OCI-LY7 (cell line): Measurements from ENCODE around the gene UPB1. TPM values are rescaled to one million over a fixed set of nuclear protein-coding genes. Genes with fewer than 3 reads are reported as not detected.

ENCODE experiments used
- BruUV-seq: library from RNA; stranded (reverse); fragments of 400-500 nt; replicated peaks from 2 replicates; lab custom pipeline; 2021; lab: Mats Ljungman, UMichigan
- CTCF ChIA-PET: fragments of 300-600 bp; sonication (Branson Sonifier 250); formaldehyde crosslinking; loops from one replicate; lab custom pipeline; 2022; ENCODE audit warnings: antibody characterized with exemption; ENCODE audit not compliant: unreplicated experiment; lab: Charles Lee
- POLR2A ChIA-PET: fragments of 300-600 bp; sonication (Branson Sonifier 250); formaldehyde crosslinking; loops from one replicate; lab custom pipeline; 2022; ENCODE audit warnings: antibody characterized with exemption; lab: Charles Lee
- DNase-seq: peaks from one replicate; pipeline ENCODE4 v3.0.0-alpha.2; 2015; ENCODE audit warnings: low spot score
- H2AFZ ChIP-seq: fragments of 200-600 bp; sonication (generic), shearing (Covaris generic); 2 replicates; pipeline ENCODE4 v1.6.1; 2014; ENCODE audit warnings: mild to moderate bottlenecking, antibody characterized with exemption, low read length, moderate library complexity
- H3K27ac ChIP-seq: fragments of 200-600 bp; sonication (generic); 2 replicates; pipeline ENCODE4 v1.5.1; 2014; ENCODE audit warnings: mixed run types, low read depth, mild to moderate bottlenecking, moderate library complexity, low read length, inconsistent platforms; ENCODE audit not compliant: poor library complexity, severe bottlenecking
- H3K36me3 ChIP-seq: fragments of 200-600 bp; sonication (generic); 2 replicates; pipeline ENCODE4 v1.6.1; 2014; ENCODE audit warnings: mild to moderate bottlenecking, antibody characterized with exemption, low read length, moderate library complexity, mixed read lengths; ENCODE audit not compliant: insufficient read depth
- H3K4me1 ChIP-seq: fragments of 200-600 bp; sonication (generic); 2 replicates; pipeline ENCODE4 v1.5.1; 2014; ENCODE audit warnings: mild to moderate bottlenecking, low read length; ENCODE audit not compliant: insufficient read depth, poor library complexity, severe bottlenecking
- H3K4me2 ChIP-seq: fragments of 200-600 bp; sonication (generic); 2 replicates; pipeline ENCODE4 v1.6.1; 2014; ENCODE audit warnings: mild to moderate bottlenecking, low read length
- H3K4me3 ChIP-seq: fragments of 200-600 bp; sonication (generic); 2 replicates; pipeline ENCODE4 v1.5.1; 2014; ENCODE audit warnings: mild to moderate bottlenecking, low read depth, low read length; ENCODE audit not compliant: poor library complexity, severe bottlenecking
- H3K79me2 ChIP-seq: fragments of 200-600 bp; sonication (generic); 2 replicates; pipeline ENCODE4 v1.6.1; 2016; ENCODE audit warnings: low read depth, mild to moderate bottlenecking, low read length, moderate library complexity, mixed read lengths; ENCODE audit not compliant: insufficient read depth
- H3K9me2 ChIP-seq: fragments of 200-600 bp; sonication (generic); 2 replicates; pipeline ENCODE4 v1.6.1; 2016; ENCODE audit warnings: mild to moderate bottlenecking, low read length, mixed read lengths; ENCODE audit not compliant: insufficient read depth
- H3K9me3 ChIP-seq: fragments of 200-600 bp; sonication (generic); 2 replicates; pipeline ENCODE4 v1.6.1; 2014; ENCODE audit warnings: mild to moderate bottlenecking, mixed run types, low read length, mixed read lengths
- H4K20me1 ChIP-seq: fragments of 200-600 bp; sonication (generic); 2 replicates; pipeline ENCODE4 v1.6.1; 2014; ENCODE audit warnings: mild to moderate bottlenecking, antibody characterized with exemption, low read length, moderate library complexity, mixed read lengths; ENCODE audit not compliant: insufficient read depth
- CTCF ChIP-seq: fragments of 200-600 bp; sonication (generic); conservative IDR thresholded peaks from 2 replicates; pipeline ENCODE4 v1.5.1; 2014; ENCODE audit warnings: mild to moderate bottlenecking, antibody characterized with exemption, low read length, moderate library complexity, mixed read lengths
- EZH2phosphoT487 ChIP-seq: fragments of 200-600 bp; sonication (generic); IDR thresholded peaks from 2 replicates; pipeline ENCODE4 v1.6.1; 2018; ENCODE audit warnings: low read depth, borderline replicate concordance, mild to moderate bottlenecking, mixed run types, antibody characterized with exemption, low read length, moderate library complexity, mixed read lengths
- intact Hi-C: fragments of 100-400 bp; cut with micrococcal nuclease; formaldehyde crosslinking; loops from one replicate; pipeline ENCODE4 v1.10.0; 2022; ENCODE audit not compliant: unreplicated experiment
- total RNA-seq, 2 experiments: library from RNA; depleted of rRNA in 1 of 2; stranded (reverse); fragments of >200 nt in 1 of 2; shearing (Covaris generic) in 1 of 2; gene quantifications; 2 replicates each; pipeline ENCODE4 v1.2.3, GENCODE V29; 2014 to 2022

UPB1 gene
- total RNA-seq, 2 experiments from 2014 or later = 0.69 to 0.70 TPM

DNA sequence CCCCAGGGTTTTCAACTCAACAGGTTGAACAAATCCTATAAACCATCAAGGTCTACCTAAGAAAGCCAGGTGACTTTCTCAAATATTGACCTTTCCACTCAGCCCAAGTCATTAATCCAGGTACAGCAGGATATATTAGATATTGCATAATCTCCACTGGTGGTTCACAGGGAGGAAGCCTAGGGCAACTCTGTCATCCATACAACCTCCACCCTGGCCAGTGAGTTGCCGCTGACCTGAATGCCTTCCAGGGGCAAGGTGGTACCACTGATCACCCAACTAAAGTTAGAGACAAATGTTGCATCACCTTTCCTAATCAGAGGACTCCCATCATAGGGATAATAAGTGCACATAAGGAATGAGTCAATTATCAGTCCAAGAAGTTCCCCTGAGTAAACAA lies 36.9 kb downstream of the UPB1 start:
- H2AFZ ChIP-seq = no peak overlapping the region
- ChIA-PET CTCF (no interaction called here), POLR2A (interaction anchor here (0.7 kb wide), 2 partner anchors 217 to 522 kb away, joined by 3 read pairs; no protein-coding TSS in a partner anchor)
- H3K79me2 ChIP-seq = no peaks in the 10 kb centered on the region
- H3K27ac ChIP-seq = no peak overlapping the region
- no peaks in the 10 kb centered on the region for H3K9me3 ChIP-seq
- H3K4me3 ChIP-seq = no peak overlapping the region
- no peaks in the 10 kb centered on the region for H3K4me1 ChIP-seq
- TF ChIP-seq CTCF (no peak), EZH2phosphoT487 (no peak)
- intact Hi-C loops = no loop called here
- DNase-seq = no peak
- H3K9me2 ChIP-seq = no peaks in the 10 kb centered on the region
- no peak overlapping the region for H3K4me2 ChIP-seq
- H4K20me1 ChIP-seq = no peaks in the 10 kb centered on the region
- no peaks in the 10 kb centered on the region for H3K36me3 ChIP-seq
- BruUV-seq = no TSS peak

- POLR2A ChIA-PET = no interaction called here
- BruUV-seq = no TSS peak
- no peak for TF ChIP-seq CTCF
- no peak for TF ChIP-seq EZH2phosphoT487
- no peaks in the 10 kb centered on the region for H4K20me1 ChIP-seq
- peaks cover 10% of the 10 kb centered on the region for H3K36me3 ChIP-seq
- H3K4me1 ChIP-seq = no peaks in the 10 kb centered on the region
- no peak overlapping the region for H3K4me2 ChIP-seq
- no peak overlapping the region for H2AFZ ChIP-seq
- no peaks in the 10 kb centered on the region for H3K9me2 ChIP-seq
- H3K9me3 ChIP-seq = no peaks in the 10 kb centered on the region
- DNase-seq = no peak
- H3K27ac ChIP-seq = no peak overlapping the region
- CTCF ChIA-PET = no interaction called here
- no peak overlapping the region for H3K4me3 ChIP-seq
- H3K79me2 ChIP-seq = no peaks in the 10 kb centered on the region
- intact Hi-C loops = no loop called here
Measured at GRCh38 chr22:24535348-24535747, 40.2 kb downstream of the UPB1 start.

GRCh38 chr22:24536089-24536488 lies 41.0 kb downstream of the UPB1 start:
- TF ChIP-seq EZH2phosphoT487 (no peak), CTCF (no peak)
- intact Hi-C loops = no loop called here
- H3K79me2 ChIP-seq = no peaks in the 10 kb centered on the region
- H3K36me3 ChIP-seq = peaks cover 18% of the 10 kb centered on the region
- H3K4me2 ChIP-seq = no peak overlapping the region
- ChIA-PET POLR2A (no interaction called here), CTCF (no interaction called here)
- BruUV-seq = no TSS peak
- no peak overlapping the region for H3K27ac ChIP-seq
- no peaks in the 10 kb centered on the region for H4K20me1 ChIP-seq
- no peaks in the 10 kb centered on the region for H3K4me1 ChIP-seq
- no peak for DNase-seq
- no peaks in the 10 kb centered on the region for H3K9me3 ChIP-seq
- no peak overlapping the region for H2AFZ ChIP-seq
- no peak overlapping the region for H3K4me3 ChIP-seq
- no peaks in the 10 kb centered on the region for H3K9me2 ChIP-seq
